GM12878 (cell line): Measurements from ENCODE around the gene CEP295NL. TPM values are rescaled to one million over a fixed set of nuclear protein-coding genes. Genes with fewer than 3 reads are reported as not detected.

Source experiments
- ATAC-seq: fragments of 200-7000 bp; cut with Tn5 transposase; 3 replicates; pipeline ENCODE4 v1.9.1; 2020; ENCODE audit warnings: mild to moderate bottlenecking, moderate library complexity
- BruUV-seq: library from RNA; stranded (reverse); fragments of 400-500 nt; replicated peaks from 2 replicates; lab custom pipeline; 2021; lab: Mats Ljungman, UMichigan
- CTCF ChIA-PET: fragments of 300-600 bp; sonication (Branson Sonifier 250); formaldehyde crosslinking; extraction: SDS; loops from one replicate; lab custom pipeline; 2021; ENCODE audit warnings: inconsistent platforms; lab: Yijun Ruan, JAX
- POLR2A ChIA-PET: fragments of 350-600 bp; formaldehyde crosslinking; extraction: SDS; loops from one replicate; lab custom pipeline; 2021; ENCODE audit warnings: inconsistent platforms; lab: Charles Lee
- RAD21 ChIA-PET: fragments of 300-600 bp; sonication (Branson Sonifier 250); formaldehyde crosslinking; loops from one replicate; lab custom pipeline; 2023; ENCODE audit warnings: antibody characterized with exemption; ENCODE audit not compliant: unreplicated experiment; lab: Charles Lee
- SMC1A ChIA-PET: fragments of 300-600 bp; sonication (Branson Sonifier 250); formaldehyde crosslinking; loops from one replicate; lab custom pipeline; 2023; ENCODE audit not compliant: unreplicated experiment, uncharacterized antibody; lab: Charles Lee
- DNase-seq: peaks from one replicate; pipeline ENCODE4 v3.0.0-alpha.2; 2011; ENCODE audit warnings: low read depth, low spot score
- FAIRE-seq: peaks from 3 replicates; lab custom pipeline; 2011; peaks lifted over from hg19 to GRCh38; lab: Jason Lieb, UNC
- H2AFZ ChIP-seq: 2 replicates; pipeline ENCODE4 v1.6.0; 2011; ENCODE audit warnings: low read depth, low read length, control low read depth; ENCODE audit not compliant: control insufficient read depth
- H3K27ac ChIP-seq: 2 replicates; pipeline ENCODE4 v1.5.1; 2011; ENCODE audit warnings: control low read depth; ENCODE audit not compliant: control insufficient read depth, insufficient read depth
- H3K27me3 ChIP-seq, 2 experiments: replicated peaks in 1 of 2; 2 replicates each; pipeline versions ENCODE4 v1.6.0 to v1.6.1; 2011; ENCODE audit warnings: low read length in 1 of 2; ENCODE audit not compliant: control insufficient read depth in 2 of 2, insufficient read depth in 2 of 2
- H3K36me3 ChIP-seq, 2 experiments: 2 replicates each; pipeline ENCODE4 v1.5.1; 2011; ENCODE audit warnings: low read length in 1 of 2; ENCODE audit not compliant: control insufficient read depth in 2 of 2, insufficient read depth in 2 of 2
- H3K4me1 ChIP-seq: 2 replicates; pipeline ENCODE4 v1.6.1; 2011; ENCODE audit warnings: mild to moderate bottlenecking, low read length, moderate library complexity, mixed read lengths; ENCODE audit not compliant: control insufficient read depth, insufficient read depth
- H3K4me2 ChIP-seq: 2 replicates; pipeline ENCODE4 v1.6.0; 2011; ENCODE audit warnings: control low read depth; ENCODE audit not compliant: control insufficient read depth, insufficient read depth
- H3K4me3 ChIP-seq: fragments of 200-600 bp; sonication (generic); 2 replicates; pipeline ENCODE4 v1.5.1; 2016
- H3K79me2 ChIP-seq: 2 replicates; pipeline ENCODE4 v1.6.0; 2011; ENCODE audit warnings: low read length; ENCODE audit not compliant: control insufficient read depth, insufficient read depth
- H3K9ac ChIP-seq: 2 replicates; pipeline ENCODE4 v1.8.0; 2011; ENCODE audit warnings: low read length, control low read depth, mixed read lengths; ENCODE audit not compliant: control insufficient read depth, insufficient read depth
- H3K9me3 ChIP-seq: replicated peaks from 3 replicates; pipeline ENCODE4 v1.5.1; 2011; ENCODE audit warnings: mild to moderate bottlenecking, low read length; ENCODE audit not compliant: control insufficient read depth, insufficient read depth
- H4K20me1 ChIP-seq: 2 replicates; pipeline ENCODE4 v1.6.0; 2011; ENCODE audit not compliant: control insufficient read depth, insufficient read depth
- BMI1 ChIP-seq: fragments of 450-650 bp; IDR thresholded peaks from 2 replicates; pipeline ENCODE4 v1.6.1; 2016; ENCODE audit warnings: mild to moderate bottlenecking, moderate library complexity, borderline replicate concordance
- CBX3 ChIP-seq: fragments of 200-600 bp; sonication (generic); IDR thresholded peaks from 2 replicates; pipeline ENCODE4 v1.6.1; 2016; ENCODE audit warnings: low read depth, borderline replicate concordance
- CHD2 ChIP-seq: IDR thresholded peaks from 2 replicates; pipeline ENCODE4 v1.6.1; 2011; ENCODE audit warnings: low read depth, low read length, improper control_type of control experiment, borderline replicate concordance
- CREM ChIP-seq: IDR thresholded peaks from 2 replicates; pipeline ENCODE4 v1.6.1; 2014; ENCODE audit warnings: antibody characterized with exemption, low read depth
- EED ChIP-seq: sonication (generic); IDR thresholded peaks from 2 replicates; pipeline ENCODE4 v1.6.1; 2016; ENCODE audit warnings: antibody characterized with exemption, low read depth
- GATAD2B ChIP-seq: fragments of 450-650 bp; conservative IDR thresholded peaks from 2 replicates; pipeline ENCODE4 v1.6.1; 2017; ENCODE audit warnings: low read depth, mild to moderate bottlenecking, moderate library complexity
- IRF4 ChIP-seq: IDR thresholded peaks from 2 replicates; pipeline ENCODE4 v1.6.1; 2011; ENCODE audit warnings: low read depth, low read length
- KDM1A ChIP-seq: fragments of 200-600 bp; sonication (generic); IDR thresholded peaks from 2 replicates; pipeline ENCODE4 v1.6.1; 2016; ENCODE audit warnings: borderline replicate concordance
- MEF2B ChIP-seq: fragments of 450-650 bp; IDR thresholded peaks from 2 replicates; pipeline ENCODE4 v1.6.1; 2018; ENCODE audit warnings: mild to moderate bottlenecking, moderate library complexity; ENCODE audit not compliant: partially characterized antibody, poor library complexity, severe bottlenecking
- PAX8 ChIP-seq: fragments of 450-650 bp; IDR thresholded peaks from 2 replicates; pipeline ENCODE4 v1.6.1; 2017; ENCODE audit warnings: mild to moderate bottlenecking, moderate library complexity
- PKNOX1 ChIP-seq: fragments of 450-650 bp; IDR thresholded peaks from 2 replicates; pipeline ENCODE4 v1.6.1; 2016; ENCODE audit warnings: mild to moderate bottlenecking
- REST ChIP-seq: IDR thresholded peaks from 2 replicates; pipeline ENCODE4 v1.6.1; 2012; ENCODE audit warnings: mild to moderate bottlenecking, low read depth, low read length
- SIX5 ChIP-seq: IDR thresholded peaks from 2 replicates; pipeline ENCODE4 v1.6.1; 2011; ENCODE audit warnings: mild to moderate bottlenecking, low read depth, low read length, moderate library complexity; ENCODE audit not compliant: severe bottlenecking
- SMC3 ChIP-seq: IDR thresholded peaks from 2 replicates; pipeline ENCODE4 v1.6.1; 2011; ENCODE audit warnings: low read length, improper control_type of control experiment, borderline replicate concordance
- SREBF2 ChIP-seq: IDR thresholded peaks from 2 replicates; pipeline ENCODE4 v1.6.1; 2012; ENCODE audit warnings: mild to moderate bottlenecking, low read length
- SRF ChIP-seq, 2 experiments: IDR thresholded peaks; 2 replicates each; pipeline ENCODE4 v1.6.1; 2011; ENCODE audit warnings: low read depth in 2 of 2, low read length in 2 of 2, mild to moderate bottlenecking in 1 of 2, moderate library complexity in 1 of 2
- TARDBP ChIP-seq: IDR thresholded peaks from 2 replicates; pipeline ENCODE4 v1.6.1; 2016; ENCODE audit warnings: borderline replicate concordance
- USF2 ChIP-seq: IDR thresholded peaks from 2 replicates; pipeline ENCODE4 v1.6.1; 2011; ENCODE audit warnings: low read depth, low read length, improper control_type of control experiment, borderline replicate concordance
- ZNF24 ChIP-seq: fragments of 450-650 bp; IDR thresholded peaks from 2 replicates; pipeline ENCODE4 v1.6.1; 2017; ENCODE audit warnings: antibody characterized with exemption, mild to moderate bottlenecking
- WGBS: methylation state at CpG from one replicate; pipeline ENCODE4 v1.1.6; 2016; ENCODE audit warnings: low lambda C conversion rate; ENCODE audit not compliant: insufficient replicate concordance, insufficient coverage; ENCODE audit errors: missing lambda C conversion rate; 5-methylcytosine and 5-hydroxymethylcytosine counted together
- in situ Hi-C: fragments of 300-500 bp; cut with MboI; formaldehyde crosslinking; loops from 9 replicates; pipeline ENCODE4 v1.14.3; 2018; ENCODE audit warnings: mixed read lengths
- intact Hi-C: fragments of 100-400 bp; cut with micrococcal nuclease; formaldehyde crosslinking; loops from one replicate; pipeline ENCODE4 v1.14.2; 2022; ENCODE audit not compliant: unreplicated experiment
- polyA plus RNA-seq, 11 experiments: library from polyadenylated mRNA; depleted of rRNA in 4 of 11; unstranded in 6 of 11; stranded (reverse) in 5 of 11; fragments of >200 nt; fragmentation: Nextera tagmentation in 4 of 11; fragmentation: Illumina TruSeq in 1 of 11; extraction: Ambion mirVana in 4 of 11; extraction: Trizol in 1 of 11; gene quantifications; 1 replicate in 1 of 11; 2 replicates in 10 of 11; pipeline versions ENCODE4 v1.2.1 to v1.2.3, GENCODE V29; 2011 to 2016; ENCODE audit warnings: inconsistent platforms in 2 of 11, missing spikeins in 2 of 11, low read depth in 1 of 11
- total RNA-seq, 4 experiments: library from RNA; depleted of rRNA in 3 of 4; stranded (reverse); fragments of >200 nt in 3 of 4; fragmentation: Illumina TruSeq in 1 of 4; extraction: Trizol in 1 of 4; gene quantifications; 2 replicates each; pipeline versions ENCODE4 v1.2.1 to v1.2.3, GENCODE V29; 2013 to 2021

CEP295NL gene
- total and polyA plus RNA-seq, 10 of the 15 experiments (the other 5 are each of a cell fraction or from before 2014, with no cell fraction given), result not detected

GRCh38 chr17:78840780-78841611 lies 62.0 kb downstream of the CEP295NL start, which contains the start of gene USP36:
Gene USP36, minus strand, starts transcription at chr17:78840814. Its CDS starts 4,451 bp downstream, at chr17:78836363.
- no peaks in the 10 kb centered on the region for H3K27me3 ChIP-seq
- peak within 1 kb of the TSS; percentile 96 for H3K4me2 ChIP-seq
- peak; percentile 93 for ATAC-seq
- no TSS peak for BruUV-seq
- ChIA-PET RAD21 (interaction anchor here (1.3 kb wide), 1 partner anchor 131 kb away, joined by 3 read pairs; no protein-coding TSS in a partner anchor), CTCF (interaction anchor here (0.6 to 3.0 kb wide), 6 partner anchors 11 to 344 kb away, joined by 3 to 10 read pairs (median 3); no protein-coding TSS in a partner anchor), SMC1A (interaction anchor here (0.6 to 1.0 kb wide), 4 partner anchors 124 to 236 kb away, joined by 3 read pairs; no protein-coding TSS in a partner anchor), POLR2A (interaction anchor here (0.7 to 0.8 kb wide), 2 partner anchors 103 to 123 kb away, joined by 3 read pairs; no protein-coding TSS in a partner anchor)
- DNase-seq, result peak; percentile 97
- 1% methylated on average over 68 of the region's 74 CpGs for WGBS
- peak within 1 kb of the TSS; percentile 75 for H3K4me3 ChIP-seq
- in situ Hi-C loops, result no loop called here
- no peaks in the 10 kb centered on the region; the same call in 1 of the 2 replicates for H4K20me1 ChIP-seq
- H3K27ac ChIP-seq, result peak within 1 kb of the TSS; percentile 94
- no peaks in the 10 kb centered on the region for H3K9me3 ChIP-seq
- intact Hi-C loops, result no loop called here
- H2AFZ ChIP-seq, result peak within 1 kb of the TSS; percentile 72
- peaks cover 3 to 9% of the 10 kb centered on the region in 2 experiments; a peak in 3 of 4 replicates for H3K36me3 ChIP-seq
- H3K9ac ChIP-seq, result peak within 1 kb of the TSS; percentile 98
- peaks cover 4% of the 10 kb centered on the region for H3K4me1 ChIP-seq
- peaks cover 48% of the 10 kb centered on the region for H3K79me2 ChIP-seq
- FAIRE-seq, result peak; percentile 99
- TF ChIP-seq BMI1, result no peak
- TF ChIP-seq SMC3, result no peak
- TF ChIP-seq SIX5, result no peak
- no peak for TF ChIP-seq SREBF2
- peak; percentile 95 for TF ChIP-seq GATAD2B
- peak; percentile 28 to 34; a peak in 1 of 4 replicates for TF ChIP-seq SRF (IDR thresholded peaks at IDR 0.05; ENCODE audit: low read depth in 2 of 2, low read length in 2 of 2)
- TF ChIP-seq KDM1A, result no peak
- TF ChIP-seq EED, result 0 out of 2 replicates have a peak, but pooled peaks have one; percentile 16
- no peak; the same call in 1 of the 2 replicates for TF ChIP-seq TARDBP
- TF ChIP-seq MEF2B, result peak; percentile 32
- TF ChIP-seq ZNF24, result no peak; the same call in 1 of the 2 replicates
- TF ChIP-seq CBX3, result no peak
- TF ChIP-seq USF2, result no peak; the same call in none of the 2 replicates
- TF ChIP-seq IRF4, result no peak
- TF ChIP-seq CHD2, result peak; percentile 73
- no peak for TF ChIP-seq REST
- TF ChIP-seq PAX8, result no peak
- TF ChIP-seq CREM, result peak; percentile 98
- peak; percentile 77 for TF ChIP-seq PKNOX1
